GM10248 (cell line): Measurements from ENCODE around the gene PAH.
"Not testable (repeated sequence)": the region's sequence is repeated elsewhere in the genome, so short reads cannot be mapped to it uniquely, and the experiment has no call there.

Experiments used
- CTCF ChIA-PET: fragments of 300-600 bp; sonication (Branson Sonifier 250); formaldehyde crosslinking; extraction: SDS; loops from one replicate; lab custom pipeline; 2021; ENCODE audit warnings: antibody characterized with exemption; lab: Yijun Ruan, JAX
- POLR2A ChIA-PET: fragments of 350-650 bp; sonication (Branson Sonifier 250); formaldehyde crosslinking; extraction: SDS; loops from one replicate; lab custom pipeline; 2020; ENCODE audit warnings: antibody characterized with exemption; lab: Yijun Ruan, JAX
- DNase-seq: peaks from one replicate; pipeline ENCODE4 v3.0.0; 2012; ENCODE audit errors: extremely low spot score
- TF ChIP-seq, protein P1 (sequence below): IDR thresholded peaks from 2 replicates; pipeline ENCODE4 v1.5.1; 2012; ENCODE audit warnings: mild to moderate bottlenecking, low read depth; ENCODE audit errors: extremely low read depth, missing control alignments, control extremely low read depth

PAH gene

DNA sequence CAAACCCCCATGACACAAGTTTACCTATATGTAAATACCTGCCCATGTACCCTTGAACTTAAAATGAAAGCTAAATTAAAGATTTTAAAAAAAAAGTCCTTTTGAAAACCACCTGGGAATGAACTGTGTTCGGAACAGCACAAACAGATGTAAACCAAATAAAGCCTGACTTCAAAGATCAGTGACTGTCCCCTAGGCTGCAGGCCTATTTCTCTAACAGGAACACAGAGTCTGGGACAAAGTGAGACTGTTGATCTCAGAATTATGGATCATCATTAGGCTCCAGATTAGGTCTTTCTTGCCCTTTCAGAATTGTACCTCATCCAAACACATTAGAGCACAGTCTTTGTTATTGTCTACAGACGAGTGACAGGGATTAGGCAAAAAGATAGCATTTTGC, 54.6 kb downstream of the PAH start:
- no peak for DNase-seq
- TF ChIP-seq, protein P1, sequence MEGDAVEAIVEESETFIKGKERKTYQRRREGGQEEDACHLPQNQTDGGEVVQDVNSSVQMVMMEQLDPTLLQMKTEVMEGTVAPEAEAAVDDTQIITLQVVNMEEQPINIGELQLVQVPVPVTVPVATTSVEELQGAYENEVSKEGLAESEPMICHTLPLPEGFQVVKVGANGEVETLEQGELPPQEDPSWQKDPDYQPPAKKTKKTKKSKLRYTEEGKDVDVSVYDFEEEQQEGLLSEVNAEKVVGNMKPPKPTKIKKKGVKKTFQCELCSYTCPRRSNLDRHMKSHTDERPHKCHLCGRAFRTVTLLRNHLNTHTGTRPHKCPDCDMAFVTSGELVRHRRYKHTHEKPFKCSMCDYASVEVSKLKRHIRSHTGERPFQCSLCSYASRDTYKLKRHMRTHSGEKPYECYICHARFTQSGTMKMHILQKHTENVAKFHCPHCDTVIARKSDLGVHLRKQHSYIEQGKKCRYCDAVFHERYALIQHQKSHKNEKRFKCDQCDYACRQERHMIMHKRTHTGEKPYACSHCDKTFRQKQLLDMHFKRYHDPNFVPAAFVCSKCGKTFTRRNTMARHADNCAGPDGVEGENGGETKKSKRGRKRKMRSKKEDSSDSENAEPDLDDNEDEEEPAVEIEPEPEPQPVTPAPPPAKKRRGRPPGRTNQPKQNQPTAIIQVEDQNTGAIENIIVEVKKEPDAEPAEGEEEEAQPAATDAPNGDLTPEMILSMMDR = no peak
- ChIA-PET CTCF (interaction anchor here (0.8 to 1.5 kb wide), 3 partner anchors 12 to 21 kb away, joined by 3 to 5 read pairs (median 4); no protein-coding TSS in a partner anchor), POLR2A (no interaction called here)

DNA sequence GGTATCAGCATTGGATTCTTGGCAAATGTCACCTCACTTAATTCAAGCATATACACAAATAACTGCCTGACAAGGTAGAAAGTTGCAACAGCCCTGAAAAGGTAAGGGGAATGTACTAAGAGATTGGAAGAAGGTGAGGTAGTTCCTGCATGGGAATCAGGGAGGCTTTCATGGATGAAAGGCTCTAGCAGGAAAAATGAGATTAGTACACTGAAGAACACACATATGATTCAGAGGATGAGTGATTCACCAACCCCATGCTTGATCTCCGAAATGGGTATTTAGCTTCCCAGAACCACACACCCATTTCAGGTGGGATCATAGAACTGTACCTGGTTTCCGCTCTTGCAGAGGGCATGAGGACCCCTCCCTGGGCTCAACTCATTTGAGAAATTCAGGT, 65.8 kb downstream of the PAH start:
- CTCF ChIA-PET = interaction anchor here (0.9 to 2.3 kb wide), 5 partner anchors 10 to 35 kb away, joined by 3 to 5 read pairs (median 4); no protein-coding TSS in a partner anchor
- POLR2A ChIA-PET = no interaction called here
- DNase-seq = no peak
- TF ChIP-seq, protein P1 = no peak

DNA sequence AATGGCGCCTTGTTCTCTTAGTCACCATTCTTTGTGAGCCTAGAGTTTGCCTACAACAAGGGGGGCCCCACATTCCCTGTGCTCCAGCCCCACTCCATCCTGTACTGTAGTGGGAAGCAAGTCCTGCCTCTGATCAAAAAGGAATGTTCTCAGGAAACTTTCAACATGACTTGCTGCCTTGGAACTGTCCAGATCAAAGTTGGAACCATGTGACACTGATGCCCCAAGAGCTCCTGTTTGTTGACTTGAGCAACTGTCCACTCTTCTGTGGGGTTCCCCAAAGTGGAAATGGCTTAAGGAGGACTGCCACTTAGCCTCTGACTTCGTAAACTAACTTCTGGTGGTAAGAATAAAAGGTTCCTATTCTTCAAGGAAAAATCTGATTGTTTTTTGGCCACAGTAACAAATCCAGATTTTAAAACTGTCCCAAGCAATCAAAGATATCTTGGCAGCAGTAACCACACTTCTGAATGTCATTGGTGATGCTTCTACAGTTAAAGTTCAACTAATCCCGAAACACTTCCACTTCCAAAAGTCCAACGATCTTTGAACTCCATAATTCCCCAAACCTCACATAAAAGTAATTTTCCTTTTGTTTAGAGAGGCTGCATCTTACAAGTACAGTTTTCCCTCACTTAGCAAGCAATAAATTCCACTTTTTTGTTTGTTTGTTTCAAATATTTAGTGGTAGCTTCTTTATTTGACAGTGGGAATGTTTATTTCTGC, 67.2 kb downstream of the PAH start:
- CTCF ChIA-PET = interaction anchor here (2.1 to 2.3 kb wide), 2 partner anchors 12 to 13 kb away, joined by 5 read pairs; no protein-coding TSS in a partner anchor
- POLR2A ChIA-PET = no interaction called here
- DNase-seq = no peak
- TF ChIP-seq, protein P1 = no peak

DNA sequence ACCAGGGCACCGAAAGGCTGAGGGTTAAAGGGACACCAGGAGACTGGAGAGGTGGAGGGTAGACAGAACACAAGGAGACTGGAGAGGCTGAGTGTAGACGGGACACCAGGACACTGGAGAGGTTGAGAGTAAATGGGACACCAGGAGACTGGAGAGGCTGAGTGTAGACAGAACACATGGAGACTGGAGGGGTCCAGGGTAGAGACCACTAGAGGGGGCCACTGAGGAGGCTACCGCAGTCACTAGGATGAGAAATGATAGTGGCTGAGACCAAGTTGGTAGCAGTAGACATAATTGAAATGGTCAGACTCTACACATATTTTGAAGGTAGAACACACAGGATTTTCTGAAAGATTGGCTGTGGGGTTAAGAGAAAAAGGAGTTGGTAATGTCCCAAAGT, 68.2 kb downstream of the PAH start:
- DNase-seq = no peak
- CTCF ChIA-PET = no interaction called here
- POLR2A ChIA-PET = no interaction called here
- TF ChIP-seq, protein P1 = no peak

DNA sequence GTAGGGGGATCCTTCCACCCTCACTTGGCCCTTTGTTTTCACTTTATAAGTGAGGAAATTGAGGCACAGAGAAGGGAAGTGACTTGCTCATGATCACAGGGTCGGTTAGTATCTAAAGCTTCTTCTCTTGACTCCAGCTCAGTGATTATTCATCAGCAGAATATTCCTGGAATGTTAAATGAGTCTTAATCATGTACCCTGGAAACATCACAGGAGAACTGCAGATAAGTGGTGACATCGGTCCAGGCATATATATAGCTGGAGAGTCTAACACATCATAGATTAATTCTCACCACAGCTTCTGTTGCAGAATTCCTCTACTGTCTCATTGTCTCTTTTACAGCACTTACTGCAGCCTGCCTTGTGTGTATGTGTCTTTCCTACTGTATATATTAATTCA, 69.9 kb downstream of the PAH start:
- ChIA-PET POLR2A (no interaction called here), CTCF (interaction anchor here (1.0 kb wide), 1 partner anchor 30 kb away, joined by 3 read pairs; no protein-coding TSS in a partner anchor)
- no peak for DNase-seq
- TF ChIP-seq, protein P1 = no peak

DNA sequence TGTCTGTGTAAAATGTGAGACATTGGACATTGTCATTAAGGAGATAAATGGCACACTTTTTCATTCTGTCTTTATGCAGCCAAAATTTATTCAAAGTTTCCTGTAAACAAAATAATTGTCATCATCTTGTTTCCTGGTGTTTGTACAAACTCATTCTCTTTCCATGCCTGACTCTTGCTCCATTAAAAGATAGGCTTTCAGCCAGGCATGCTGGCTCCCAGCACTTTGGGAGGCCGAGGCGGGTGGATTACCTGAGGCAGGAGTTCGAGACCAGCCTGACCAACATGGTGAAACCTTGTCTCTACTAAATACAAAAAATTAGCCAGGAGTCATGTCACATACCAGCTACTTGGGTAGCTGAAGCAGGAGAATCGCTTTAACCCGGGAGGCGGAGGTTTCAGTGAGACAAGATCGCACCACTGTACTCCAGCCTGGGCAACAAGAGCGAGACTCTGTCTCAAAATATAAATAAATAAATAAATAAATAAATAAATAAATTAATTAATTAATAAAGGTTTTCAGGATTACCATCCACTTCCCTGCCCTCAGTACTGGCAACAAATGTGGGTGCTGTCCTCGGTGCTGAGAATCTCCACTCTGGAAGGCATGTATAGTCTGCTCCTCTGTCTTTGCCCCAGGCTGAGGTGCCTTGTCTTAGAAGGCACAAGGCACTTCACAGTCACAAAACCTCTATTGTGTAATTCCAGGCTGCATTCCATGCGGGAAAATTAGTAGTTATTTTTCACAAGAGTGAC, 83.2 kb downstream of the PAH start:
- ChIA-PET POLR2A (no interaction called here), CTCF (interaction anchor here (1.4 kb wide), 1 partner anchor 50 kb away, joined by 3 read pairs; no protein-coding TSS in a partner anchor)
- DNase-seq = no peak
- TF ChIP-seq, protein P1 = no peak

DNA sequence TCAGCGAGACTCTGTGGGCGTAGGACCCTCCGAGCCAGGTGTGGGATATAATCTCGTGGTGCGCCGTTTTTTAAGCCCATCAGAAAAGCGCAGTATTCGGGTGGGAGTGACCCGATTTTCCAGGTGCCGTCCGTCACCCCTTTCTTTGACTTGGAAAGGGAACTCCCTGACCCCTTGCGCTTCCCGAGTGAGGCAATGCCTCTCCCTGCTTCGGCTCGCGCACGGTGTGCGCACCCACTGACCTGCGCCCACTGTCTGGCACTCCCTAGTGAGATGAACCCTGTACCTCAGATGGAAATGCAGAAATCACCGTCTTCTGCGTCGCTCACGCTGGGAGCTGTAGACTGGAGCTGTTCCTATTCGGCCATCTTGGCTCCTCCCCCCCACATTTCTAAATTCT, 84.2 kb downstream of the PAH start:
- CTCF ChIA-PET = interaction anchor here (1.4 kb wide), 1 partner anchor 51 kb away, joined by 3 read pairs; no protein-coding TSS in a partner anchor
- POLR2A ChIA-PET, DNase-seq: not testable (repeated sequence)
